ENCODE results near the gene NPLOC4. TPM values are rescaled to one million over a fixed set of nuclear protein-coding genes. Genes with fewer than 3 reads are reported as not detected.

NPLOC4 gene
- total RNA-seq, 4 donors from 2014 or later, result 58.9 to 87.7 (median 70.8) TPM

DNA sequence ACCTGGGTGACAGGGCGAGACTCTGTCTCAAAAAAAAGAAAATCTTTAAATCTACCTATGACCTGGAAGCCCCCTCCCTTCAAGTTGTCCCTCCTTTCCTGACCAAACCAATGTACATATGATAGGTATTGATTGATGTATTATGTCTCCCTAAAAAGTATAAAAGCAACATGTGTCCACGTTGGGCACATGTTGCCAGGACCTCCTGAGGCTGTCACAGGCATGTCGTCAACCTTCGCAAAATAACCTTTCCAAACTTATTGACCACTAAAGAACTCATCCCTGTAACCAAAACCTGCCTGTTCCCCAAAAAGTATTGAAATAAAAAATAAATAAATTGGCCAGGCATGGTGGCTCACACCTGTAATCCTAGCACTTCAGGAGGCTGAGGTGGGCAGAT lies 25.1 kb upstream of the NPLOC4 start:
- DNase-seq (ENCODE audit: low spot score) (no peak), ATAC-seq (ENCODE audit: low FRiP score) (no peak)
- TF ChIP-seq, protein P1, sequence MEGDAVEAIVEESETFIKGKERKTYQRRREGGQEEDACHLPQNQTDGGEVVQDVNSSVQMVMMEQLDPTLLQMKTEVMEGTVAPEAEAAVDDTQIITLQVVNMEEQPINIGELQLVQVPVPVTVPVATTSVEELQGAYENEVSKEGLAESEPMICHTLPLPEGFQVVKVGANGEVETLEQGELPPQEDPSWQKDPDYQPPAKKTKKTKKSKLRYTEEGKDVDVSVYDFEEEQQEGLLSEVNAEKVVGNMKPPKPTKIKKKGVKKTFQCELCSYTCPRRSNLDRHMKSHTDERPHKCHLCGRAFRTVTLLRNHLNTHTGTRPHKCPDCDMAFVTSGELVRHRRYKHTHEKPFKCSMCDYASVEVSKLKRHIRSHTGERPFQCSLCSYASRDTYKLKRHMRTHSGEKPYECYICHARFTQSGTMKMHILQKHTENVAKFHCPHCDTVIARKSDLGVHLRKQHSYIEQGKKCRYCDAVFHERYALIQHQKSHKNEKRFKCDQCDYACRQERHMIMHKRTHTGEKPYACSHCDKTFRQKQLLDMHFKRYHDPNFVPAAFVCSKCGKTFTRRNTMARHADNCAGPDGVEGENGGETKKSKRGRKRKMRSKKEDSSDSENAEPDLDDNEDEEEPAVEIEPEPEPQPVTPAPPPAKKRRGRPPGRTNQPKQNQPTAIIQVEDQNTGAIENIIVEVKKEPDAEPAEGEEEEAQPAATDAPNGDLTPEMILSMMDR (IDR thresholded peaks at IDR 0.05), result no peak

GRCh38 chr17:81660441-81660840 lies 23.5 kb upstream of the NPLOC4 start:
- no peak for ATAC-seq (ENCODE audit: low FRiP score)
- no peak for DNase-seq (ENCODE audit: low spot score)

DNA sequence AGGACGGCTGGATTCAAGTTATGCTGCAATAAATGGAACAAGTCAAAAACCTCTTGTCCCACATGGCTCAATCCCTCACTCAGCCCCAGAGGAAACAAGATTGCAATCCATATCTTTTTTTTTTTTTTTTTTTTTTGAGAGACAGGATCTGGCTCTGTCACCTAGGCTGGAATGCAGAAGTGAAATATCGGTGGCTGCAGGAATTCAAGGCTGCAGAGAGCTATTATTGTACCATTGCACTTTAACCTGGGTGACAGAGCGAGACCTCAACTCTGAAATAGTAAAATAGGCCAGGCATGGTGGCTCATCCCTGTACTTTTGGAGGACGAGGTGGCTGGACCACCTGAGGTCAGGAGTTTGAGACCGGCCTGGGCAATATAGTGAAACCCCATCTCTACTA lies 22.1 kb upstream of the NPLOC4 start:
- no peak for DNase-seq (ENCODE audit: low spot score)
- ATAC-seq (ENCODE audit: low FRiP score), result no peak
- TF ChIP-seq, protein P1 (IDR thresholded peaks at IDR 0.05), result no peak

More at GRCh38 chr17:81660441-81660840, 23.5 kb upstream of the NPLOC4 start:
- TF ChIP-seq, protein P1 (IDR thresholded peaks at IDR 0.05), result no peak

- DNase-seq (ENCODE audit: low spot score) (no peak), ATAC-seq (ENCODE audit: low FRiP score) (no peak)
- TF ChIP-seq, protein P1 (IDR thresholded peaks at IDR 0.05), result no peak
These were observed 19.9 kb upstream of the NPLOC4 start for GRCh38 chr17:81656835-81657234.

DNA sequence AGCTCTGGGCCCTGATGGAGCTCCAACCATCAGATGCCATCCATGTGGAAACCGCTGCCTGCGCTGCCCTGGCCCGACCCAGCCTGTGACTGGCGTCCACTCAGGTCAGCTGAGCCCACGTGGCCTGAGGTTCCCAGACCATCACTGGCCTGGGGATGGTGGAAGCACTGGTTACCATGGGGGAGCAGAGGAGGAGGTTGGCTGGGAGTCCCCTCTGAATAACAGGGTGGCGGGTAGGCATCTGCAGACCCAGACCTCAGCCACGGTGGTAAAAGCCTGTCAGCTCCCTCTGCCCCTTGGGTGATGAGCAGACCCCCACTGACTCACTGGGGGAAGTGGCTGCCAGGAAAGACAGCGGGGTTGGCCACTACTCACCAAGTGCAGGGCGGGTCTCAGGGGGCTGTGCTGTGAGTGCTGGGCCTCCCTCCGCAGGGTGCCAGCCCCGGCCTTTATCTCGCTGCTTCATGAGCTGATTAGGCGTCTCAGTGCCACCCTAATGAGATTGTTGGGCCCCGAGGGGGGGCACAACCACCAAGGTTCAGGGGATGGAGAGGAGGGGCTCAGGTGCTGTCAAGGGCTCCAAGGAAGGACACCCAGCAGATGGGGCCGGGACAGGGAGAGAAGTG lies 19.3 kb upstream of the NPLOC4 start, which contains the start of gene PDE6G:
TSS of gene PDE6G (minus strand) at position 425 of the 626 bp plus-strand sequence. CDS start 3,237 bp downstream, outside the sequence.
- no peak for DNase-seq (ENCODE audit: low spot score)
- ATAC-seq (ENCODE audit: low FRiP score), result no peak
- TF ChIP-seq, protein P1 (IDR thresholded peaks at IDR 0.05), result no peak

DNA sequence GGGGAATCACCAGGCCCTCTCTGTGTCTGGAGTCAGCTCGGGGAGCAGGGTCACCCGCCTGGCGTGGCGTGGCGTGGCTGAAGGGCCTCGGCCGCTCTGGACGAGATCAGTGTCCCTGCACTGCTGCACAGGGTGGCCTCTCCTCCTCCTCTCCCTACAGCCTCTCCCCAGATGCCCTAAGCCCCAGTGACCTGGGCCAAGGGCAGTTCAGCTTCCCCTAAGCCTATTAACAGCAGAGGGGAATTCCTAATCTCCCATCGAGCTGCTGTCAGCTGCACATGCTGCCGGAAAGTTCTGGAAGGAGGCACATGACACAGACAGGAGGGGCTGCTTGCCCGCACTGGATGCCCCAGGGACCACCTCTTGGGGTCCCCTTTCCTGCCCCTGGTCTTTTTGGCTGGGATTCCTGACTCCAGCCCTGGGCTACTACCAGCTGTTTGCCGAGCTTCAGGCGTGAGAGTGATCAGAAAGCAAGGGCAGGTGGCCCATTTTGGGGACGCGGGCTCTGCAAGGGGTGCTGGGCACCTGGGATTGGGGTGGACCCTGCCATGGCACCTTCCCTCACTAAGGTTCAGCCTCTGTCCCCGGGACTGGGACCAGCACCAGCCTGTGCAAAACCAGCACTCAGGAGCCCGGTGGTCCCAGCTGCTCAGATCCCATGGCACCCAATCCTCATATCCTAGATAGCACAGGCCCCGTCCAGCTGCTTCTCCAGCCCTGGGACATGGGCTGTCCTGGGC lies 18.6 kb upstream of the NPLOC4 start:
- peak; percentile 35 for ATAC-seq (ENCODE audit: low FRiP score)
- TF ChIP-seq, protein P1 (IDR thresholded peaks at IDR 0.05), result no peak
- DNase-seq (ENCODE audit: low spot score), result no peak

Data from omental fat pad (tissue), 4 donors.